GM23338 (cell line): ENCODE results near the gene CRYBG1. TPM values are rescaled to one million over a fixed set of nuclear protein-coding genes. Genes with fewer than 3 reads are reported as not detected.

Experiments used
- ATAC-seq: fragments of 200-7000 bp; cut with Tn5 transposase; 3 replicates; pipeline ENCODE4 v1.9.1; 2020
- DNase-seq: peaks from one replicate; pipeline ENCODE4 v3.0.0-alpha.2; 2015; ENCODE audit warnings: low spot score
- H2AFZ ChIP-seq: fragments of 200-600 bp; sonication (generic); 2 replicates; pipeline ENCODE4 v1.8.0; 2016; ENCODE audit warnings: antibody characterized with exemption, mild to moderate bottlenecking, moderate library complexity
- H3F3A ChIP-seq: fragments of 200-600 bp; sonication (generic); replicated peaks from 2 replicates; pipeline ENCODE4 v1.8.0; 2017; ENCODE audit warnings: antibody characterized with exemption, mixed run types, low read depth
- H3K27ac ChIP-seq: fragments of 200-600 bp; sonication (generic); 2 replicates; pipeline ENCODE4 v1.6.1; 2016; ENCODE audit warnings: low read depth
- H3K27me3 ChIP-seq: fragments of 200-600 bp; sonication (generic); 2 replicates; pipeline ENCODE4 v1.8.0; 2016; ENCODE audit warnings: mild to moderate bottlenecking, mixed run types, moderate library complexity; ENCODE audit not compliant: insufficient read depth
- H3K36me3 ChIP-seq: fragments of 200-600 bp; sonication (generic); 2 replicates; pipeline ENCODE4 v1.8.0; 2016; ENCODE audit warnings: mild to moderate bottlenecking; ENCODE audit not compliant: insufficient read depth
- H3K4me1 ChIP-seq: fragments of 200-600 bp; sonication (generic); 2 replicates; pipeline ENCODE4 v1.8.0; 2016; ENCODE audit warnings: mild to moderate bottlenecking, moderate library complexity; ENCODE audit not compliant: insufficient read depth
- H3K4me2 ChIP-seq: fragments of 200-600 bp; sonication (generic); 2 replicates; pipeline ENCODE4 v1.7.1; 2017; ENCODE audit warnings: mixed run types
- H3K4me3 ChIP-seq: fragments of 200-600 bp; sonication (generic); 2 replicates; pipeline ENCODE4 v1.6.1; 2016; ENCODE audit warnings: mixed run types
- H3K79me2 ChIP-seq: fragments of 200-600 bp; sonication (generic); replicated peaks from 2 replicates; pipeline ENCODE4 v1.8.0; 2017; ENCODE audit warnings: mild to moderate bottlenecking; ENCODE audit not compliant: insufficient read depth
- H3K9me2 ChIP-seq: fragments of 200-600 bp; sonication (generic); 2 replicates; pipeline ENCODE4 v1.8.0; 2017; ENCODE audit not compliant: insufficient read depth
- H4K20me1 ChIP-seq: fragments of 200-600 bp; sonication (generic); replicated peaks from 2 replicates; pipeline ENCODE4 v1.8.0; 2017; ENCODE audit warnings: mild to moderate bottlenecking; ENCODE audit not compliant: insufficient read depth
- H3K27ac Mint-ChIP-seq: 2 replicates; pipeline ENCODE4 v1.8.0; 2020; ENCODE audit warnings: inconsistent platforms, mild to moderate bottlenecking, moderate library complexity, mixed read lengths
- H3K27me3 Mint-ChIP-seq: 3 replicates; pipeline ENCODE4 v1.8.0; 2022; ENCODE audit warnings: low read depth, mild to moderate bottlenecking, moderate library complexity, mixed read lengths, inconsistent platforms; ENCODE audit not compliant: insufficient read depth, poor library complexity
- H3K36me3 Mint-ChIP-seq: 3 replicates; pipeline ENCODE4 v1.8.0; 2021; ENCODE audit warnings: low read depth, mild to moderate bottlenecking, inconsistent platforms, moderate library complexity, mixed read lengths
- H3K4me1 Mint-ChIP-seq: 3 replicates; pipeline ENCODE4 v1.8.0; 2020; ENCODE audit warnings: mild to moderate bottlenecking, inconsistent platforms, mixed read lengths
- H3K4me3 Mint-ChIP-seq: 3 replicates; pipeline ENCODE4 v1.8.0; 2021; ENCODE audit warnings: moderate library complexity, mild to moderate bottlenecking, inconsistent platforms, mixed read lengths
- H3K9me3 Mint-ChIP-seq: 3 replicates; pipeline ENCODE4 v1.8.0; 2020; ENCODE audit warnings: moderate library complexity, mild to moderate bottlenecking, inconsistent platforms, mixed read lengths
- CREB1 ChIP-seq: fragments of 250-450 bp; sonication (Bioruptor Pico); IDR thresholded peaks from 2 replicates; pipeline ENCODE4 v1.5.0; 2020; ENCODE audit warnings: low read depth, mild to moderate bottlenecking, moderate library complexity
- CTCF ChIP-seq, 2 experiments: fragments of 200-600 bp in 1 of 2; sonication (generic) in 1 of 2; conservative IDR thresholded peaks; 2 replicates each; pipeline versions ENCODE4 v1.5.1 to v1.6.1; 2016 to 2017; ENCODE audit warnings: antibody characterized with exemption in 2 of 2, low read depth in 2 of 2, mild to moderate bottlenecking in 2 of 2, moderate library complexity in 1 of 2
- ETS1 ChIP-seq: IDR thresholded peaks from 2 replicates; pipeline ENCODE4 v1.6.1; 2016; ENCODE audit warnings: antibody characterized with exemption
- EZH2phosphoT487 ChIP-seq: fragments of 200-600 bp; sonication (generic); IDR thresholded peaks from one replicate; pipeline ENCODE4 v1.8.1; 2018; ENCODE audit warnings: antibody characterized with exemption; ENCODE audit not compliant: unreplicated experiment
- JUNB ChIP-seq: IDR thresholded peaks from one replicate; pipeline ENCODE4 v1.6.1; 2016; ENCODE audit warnings: antibody characterized with exemption; ENCODE audit not compliant: unreplicated experiment
- NANOG ChIP-seq: IDR thresholded peaks from 2 replicates; pipeline ENCODE4 v1.6.1; 2016; ENCODE audit warnings: antibody characterized with exemption, borderline replicate concordance
- POLR2AphosphoS5 ChIP-seq: IDR thresholded peaks from 2 replicates; pipeline ENCODE4 v1.6.1; 2016; ENCODE audit warnings: antibody characterized with exemption, low read depth
- STAT1 ChIP-seq: IDR thresholded peaks from one replicate; pipeline ENCODE4 v1.6.1; 2016; ENCODE audit warnings: antibody characterized with exemption; ENCODE audit not compliant: unreplicated experiment
- ZNF331 ChIP-seq: fragments of 250-450 bp; sonication (Bioruptor Pico); IDR thresholded peaks from 2 replicates; pipeline ENCODE4 v1.5.0; 2020; ENCODE audit warnings: low read depth, mild to moderate bottlenecking, moderate library complexity
- polyA plus RNA-seq: library from polyadenylated mRNA; unstranded; fragments of >200 nt; fragmentation: Nextera tagmentation; extraction: Ambion mirVana; gene quantifications from 2 replicates; pipeline ENCODE4 v1.2.1, GENCODE V29; 2016
- total RNA-seq: library from RNA; depleted of rRNA; stranded (reverse); fragments of >200 nt; shearing (Covaris generic); gene quantifications from 2 replicates; pipeline ENCODE4 v1.2.3, GENCODE V29; 2014
- TF ChIP-seq, protein P1 (sequence below): fragments of 250-450 bp; sonication (Bioruptor Pico); IDR thresholded peaks from 2 replicates; pipeline ENCODE4 v1.5.0; 2020; ENCODE audit warnings: mild to moderate bottlenecking, moderate library complexity

The CRYBG1 gene
- total and polyA plus RNA-seq, 2 experiments from 2014 or later, result 3.7 to 17.2 TPM

DNA sequence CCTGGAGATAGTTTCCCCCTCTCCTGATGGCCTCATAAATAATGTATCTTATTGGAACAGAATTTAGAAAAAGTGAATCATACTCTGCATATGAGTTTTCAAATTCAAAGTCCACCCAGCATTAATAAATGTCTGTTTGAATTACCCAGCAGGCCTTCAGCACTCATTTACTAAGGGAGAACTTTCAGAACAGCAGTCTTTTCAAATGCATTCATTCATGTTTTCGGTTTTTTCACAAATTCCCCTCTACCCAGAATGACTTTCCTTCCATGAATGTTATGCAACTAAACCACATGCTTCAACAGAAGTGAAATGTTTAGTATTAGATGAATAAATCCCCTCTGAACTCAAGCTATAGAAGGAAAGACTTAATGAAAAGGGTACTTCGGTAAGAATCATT, 176.3 kb downstream of the CRYBG1 start (continued):
- TF ChIP-seq, protein P1, sequence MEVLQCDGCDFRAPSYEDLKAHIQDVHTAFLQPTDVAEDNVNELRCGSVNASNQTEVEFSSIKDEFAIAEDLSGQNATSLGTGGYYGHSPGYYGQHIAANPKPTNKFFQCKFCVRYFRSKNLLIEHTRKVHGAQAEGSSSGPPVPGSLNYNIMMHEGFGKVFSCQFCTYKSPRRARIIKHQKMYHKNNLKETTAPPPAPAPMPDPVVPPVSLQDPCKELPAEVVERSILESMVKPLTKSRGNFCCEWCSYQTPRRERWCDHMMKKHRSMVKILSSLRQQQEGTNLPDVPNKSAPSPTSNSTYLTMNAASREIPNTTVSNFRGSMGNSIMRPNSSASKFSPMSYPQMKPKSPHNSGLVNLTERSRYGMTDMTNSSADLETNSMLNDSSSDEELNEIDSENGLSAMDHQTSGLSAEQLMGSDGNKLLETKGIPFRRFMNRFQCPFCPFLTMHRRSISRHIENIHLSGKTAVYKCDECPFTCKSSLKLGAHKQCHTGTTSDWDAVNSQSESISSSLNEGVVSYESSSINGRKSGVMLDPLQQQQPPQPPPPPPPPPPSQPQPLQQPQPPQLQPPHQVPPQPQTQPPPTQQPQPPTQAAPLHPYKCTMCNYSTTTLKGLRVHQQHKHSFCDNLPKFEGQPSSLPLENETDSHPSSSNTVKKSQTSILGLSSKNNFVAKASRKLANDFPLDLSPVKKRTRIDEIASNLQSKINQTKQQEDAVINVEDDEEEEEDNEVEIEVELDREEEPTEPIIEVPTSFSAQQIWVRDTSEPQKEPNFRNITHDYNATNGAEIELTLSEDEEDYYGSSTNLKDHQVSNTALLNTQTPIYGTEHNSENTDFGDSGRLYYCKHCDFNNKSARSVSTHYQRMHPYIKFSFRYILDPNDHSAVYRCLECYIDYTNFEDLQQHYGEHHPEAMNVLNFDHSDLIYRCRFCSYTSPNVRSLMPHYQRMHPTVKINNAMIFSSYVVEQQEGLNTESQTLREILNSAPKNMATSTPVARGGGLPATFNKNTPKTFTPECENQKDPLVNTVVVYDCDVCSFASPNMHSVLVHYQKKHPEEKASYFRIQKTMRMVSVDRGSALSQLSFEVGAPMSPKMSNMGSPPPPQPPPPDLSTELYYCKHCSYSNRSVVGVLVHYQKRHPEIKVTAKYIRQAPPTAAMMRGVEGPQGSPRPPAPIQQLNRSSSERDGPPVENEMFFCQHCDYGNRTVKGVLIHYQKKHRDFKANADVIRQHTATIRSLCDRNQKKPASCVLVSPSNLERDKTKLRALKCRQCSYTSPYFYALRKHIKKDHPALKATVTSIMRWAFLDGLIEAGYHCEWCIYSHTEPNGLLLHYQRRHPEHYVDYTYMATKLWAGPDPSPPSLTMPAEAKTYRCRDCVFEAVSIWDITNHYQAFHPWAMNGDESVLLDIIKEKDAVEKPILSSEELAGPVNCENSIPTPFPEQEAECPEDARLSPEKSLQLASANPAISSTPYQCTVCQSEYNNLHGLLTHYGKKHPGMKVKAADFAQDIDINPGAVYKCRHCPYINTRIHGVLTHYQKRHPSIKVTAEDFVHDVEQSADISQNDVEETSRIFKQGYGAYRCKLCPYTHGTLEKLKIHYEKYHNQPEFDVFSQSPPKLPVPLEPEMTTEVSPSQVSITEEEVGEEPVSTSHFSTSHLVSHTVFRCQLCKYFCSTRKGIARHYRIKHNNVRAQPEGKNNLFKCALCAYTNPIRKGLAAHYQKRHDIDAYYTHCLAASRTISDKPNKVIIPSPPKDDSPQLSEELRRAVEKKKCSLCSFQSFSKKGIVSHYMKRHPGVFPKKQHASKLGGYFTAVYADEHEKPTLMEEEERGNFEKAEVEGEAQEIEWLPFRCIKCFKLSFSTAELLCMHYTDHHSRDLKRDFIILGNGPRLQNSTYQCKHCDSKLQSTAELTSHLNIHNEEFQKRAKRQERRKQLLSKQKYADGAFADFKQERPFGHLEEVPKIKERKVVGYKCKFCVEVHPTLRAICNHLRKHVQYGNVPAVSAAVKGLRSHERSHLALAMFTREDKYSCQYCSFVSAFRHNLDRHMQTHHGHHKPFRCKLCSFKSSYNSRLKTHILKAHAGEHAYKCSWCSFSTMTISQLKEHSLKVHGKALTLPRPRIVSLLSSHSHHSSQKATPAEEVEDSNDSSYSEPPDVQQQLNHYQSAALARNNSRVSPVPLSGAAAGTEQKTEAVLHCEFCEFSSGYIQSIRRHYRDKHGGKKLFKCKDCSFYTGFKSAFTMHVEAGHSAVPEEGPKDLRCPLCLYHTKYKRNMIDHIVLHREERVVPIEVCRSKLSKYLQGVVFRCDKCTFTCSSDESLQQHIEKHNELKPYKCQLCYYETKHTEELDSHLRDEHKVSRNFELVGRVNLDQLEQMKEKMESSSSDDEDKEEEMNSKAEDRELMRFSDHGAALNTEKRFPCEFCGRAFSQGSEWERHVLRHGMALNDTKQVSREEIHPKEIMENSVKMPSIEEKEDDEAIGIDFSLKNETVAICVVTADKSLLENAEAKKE (CRISPR knock-in tag), result no peak
- TF ChIP-seq JUNB, result no peak

GRCh38 chr6:106537662-106538061, 177.1 kb downstream of the CRYBG1 start:
- Mint-ChIP-seq H3K4me3 (no peak overlapping the region), H3K4me1 (peaks cover 25% of the 10 kb centered on the region), H3K36me3 (no peaks in the 10 kb centered on the region), H3K9me3 (no peaks in the 10 kb centered on the region), H3K27me3 (peaks cover 3% of the 10 kb centered on the region), H3K27ac (no peak overlapping the region)
- H4K20me1 ChIP-seq, result no peaks in the 10 kb centered on the region
- H3K9me2 ChIP-seq, result no peaks in the 10 kb centered on the region
- H2AFZ ChIP-seq, result no peak overlapping the region
- H3F3A ChIP-seq, result no peaks in the 10 kb centered on the region
- no peak overlapping the region for H3K4me2 ChIP-seq
- peaks cover 19% of the 10 kb centered on the region; the same call in 1 of the 2 replicates for H3K4me1 ChIP-seq
- ATAC-seq, result no peak
- no peak overlapping the region for H3K27ac ChIP-seq
- no peaks in the 10 kb centered on the region for H3K79me2 ChIP-seq
- no peak for DNase-seq
- H3K27me3 ChIP-seq, result no peaks in the 10 kb centered on the region
- no peaks in the 10 kb centered on the region for H3K36me3 ChIP-seq
- no peak for TF ChIP-seq POLR2AphosphoS5
- TF ChIP-seq CTCF (conservative IDR thresholded peaks at IDR 0.05; ENCODE audit: low read depth in 2 of 2), result no peak
- TF ChIP-seq STAT1, result no peak
- TF ChIP-seq NANOG, result no peak
- no peak for TF ChIP-seq JUNB
- TF ChIP-seq ZNF331 (CRISPR knock-in tag), result no peak
- no peak for TF ChIP-seq EZH2phosphoT487
- TF ChIP-seq ETS1, result no peak
- TF ChIP-seq CREB1, result no peak
- H3K4me3 ChIP-seq, result no peak overlapping the region
